ENCODE results near the gene LHX4. TPM values are rescaled to one million over a fixed set of nuclear protein-coding genes. Genes with fewer than 3 reads are reported as not detected.
A peak's percentile ranks its signal among the peaks of the same experiment; 100 is the strongest.

The LHX4 gene
- total RNA-seq, 4 donors from 2014 or later: 0.08 to 1.2 (median 0.31) TPM

GRCh38 chr1:180187626-180188025 lies 42.4 kb upstream of the LHX4 start:
- H3K4me1 ChIP-seq: no peaks in the 10 kb centered on the region
- no peaks in the 10 kb centered on the region for H3K27me3 ChIP-seq
- H3K36me3 ChIP-seq: peaks cover 95% of the 10 kb centered on the region
- WGBS: 92% methylated on average over 5 of the region's 5 CpGs
- no peak overlapping the region for H3K27ac ChIP-seq
- H3K4me3 ChIP-seq: no peak overlapping the region
- H3K9me3 ChIP-seq: no peaks in the 10 kb centered on the region
- TF ChIP-seq CTCF (IDR thresholded peaks at IDR 0.05) (no peak), EP300 (IDR thresholded peaks at IDR 0.05) (no peak), POLR2A (IDR thresholded peaks at IDR 0.05) (no peak), POLR2AphosphoS5 (IDR thresholded peaks at IDR 0.05) (no peak)
- DNase-seq (ENCODE audit: low spot score in 2 of 2): no peak

- no peak for TF ChIP-seq POLR2A (IDR thresholded peaks at IDR 0.05)
- TF ChIP-seq EP300 (IDR thresholded peaks at IDR 0.05): no peak
- peak in 1 of 2 donors; percentile 47 for TF ChIP-seq CTCF (IDR thresholded peaks at IDR 0.05)
- H3K36me3 ChIP-seq: peaks cover 91% of the 10 kb centered on the region
- no peak for DNase-seq (ENCODE audit: low spot score in 2 of 2)
Observed at GRCh38 chr1:180188091-180188506, 42.0 kb upstream of the LHX4 start.

GRCh38 chr1:180188684-180189175 lies 41.3 kb upstream of the LHX4 start:
- no peak for TF ChIP-seq POLR2AphosphoS5 (IDR thresholded peaks at IDR 0.05)
- H3K27me3 ChIP-seq: no peaks in the 10 kb centered on the region
- WGBS: 84% methylated on average over 8 of the region's 8 CpGs
- no peak overlapping the region for H3K4me3 ChIP-seq
- DNase-seq (ENCODE audit: low spot score in 2 of 2): no peak
- peaks cover 87% of the 10 kb centered on the region for H3K36me3 ChIP-seq
- no peaks in the 10 kb centered on the region for H3K9me3 ChIP-seq
- H3K4me1 ChIP-seq: no peaks in the 10 kb centered on the region
- H3K27ac ChIP-seq: no peak overlapping the region

More at GRCh38 chr1:180188091-180188506, 42.0 kb upstream of the LHX4 start:
- H3K9me3 ChIP-seq: no peaks in the 10 kb centered on the region
- 37% methylated on average over 7 of the region's 8 CpGs for WGBS
- no peak overlapping the region for H3K4me3 ChIP-seq
- no peaks in the 10 kb centered on the region for H3K4me1 ChIP-seq
- no peaks in the 10 kb centered on the region for H3K27me3 ChIP-seq
- H3K27ac ChIP-seq: no peak overlapping the region

- Histone ChIP-seq H3K27me3 (no peaks in the 10 kb centered on the region), H3K27ac (no peak overlapping the region), H3K4me3 (no peak overlapping the region), H3K9me3 (no peaks in the 10 kb centered on the region), H3K36me3 (peaks cover 89% of the 10 kb centered on the region), H3K4me1 (no peaks in the 10 kb centered on the region)
- DNase-seq (ENCODE audit: low spot score in 2 of 2): no peak
- no peak for TF ChIP-seq POLR2AphosphoS5 (IDR thresholded peaks at IDR 0.05)
- TF ChIP-seq CTCF (IDR thresholded peaks at IDR 0.05): no peak
- TF ChIP-seq POLR2A (IDR thresholded peaks at IDR 0.05): no peak
- no peak for TF ChIP-seq EP300 (IDR thresholded peaks at IDR 0.05)
- WGBS: 94% methylated on average over 5 of the region's 5 CpGs
Observed at GRCh38 chr1:180190091-180190490, 40.0 kb upstream of the LHX4 start.

- Histone ChIP-seq H3K9me3 (no peaks in the 10 kb centered on the region), H3K27ac (no peak overlapping the region), H3K4me1 (no peaks in the 10 kb centered on the region), H3K27me3 (no peaks in the 10 kb centered on the region), H3K36me3 (peaks cover 89% of the 10 kb centered on the region), H3K4me3 (no peak overlapping the region)
- no peak for DNase-seq (ENCODE audit: low spot score in 2 of 2)
- 86% methylated on average over 7 of the region's 7 CpGs for whole genome bisulfite sequencing
- TF ChIP-seq POLR2AphosphoS5 (IDR thresholded peaks at IDR 0.05): no peak
- TF ChIP-seq EP300 (IDR thresholded peaks at IDR 0.05): no peak
- no peak for TF ChIP-seq POLR2A (IDR thresholded peaks at IDR 0.05)
- TF ChIP-seq CTCF (IDR thresholded peaks at IDR 0.05): no peak
Observed at GRCh38 chr1:180192172-180192571, 37.9 kb upstream of the LHX4 start.

Data from suprapubic skin (tissue), 4 donors.